Mesendoderm (in vitro differentiated cells): ENCODE measurements around the gene TRAPPC2B.
A peak's percentile ranks its signal among the peaks of the same experiment; 100 is the strongest.
"Not testable (repeated sequence)": the region's sequence is repeated elsewhere in the genome, so short reads cannot be mapped to it uniquely, and the experiment has no call there.

ENCODE experiments used
- DNase-seq: peaks from one replicate; pipeline ENCODE4 v3.0.0; 2013
- H2AK5ac ChIP-seq: 2 replicates; pipeline ENCODE4 v1.6.1; 2013; ENCODE audit warnings: low read length, inconsistent platforms
- H2BK120ac ChIP-seq: 2 replicates; pipeline ENCODE4 v1.6.1; 2013; ENCODE audit warnings: low read depth, mild to moderate bottlenecking, low read length, moderate library complexity, mixed read lengths
- H2BK15ac ChIP-seq: replicated peaks from 2 replicates; pipeline ENCODE4 v1.6.1; 2013; ENCODE audit warnings: low read depth, mild to moderate bottlenecking, moderate library complexity
- H2BK5ac ChIP-seq: 2 replicates; pipeline ENCODE4 v1.6.1; 2013; ENCODE audit warnings: low read length, inconsistent platforms
- H3K18ac ChIP-seq: 2 replicates; pipeline ENCODE4 v1.6.1; 2013; ENCODE audit warnings: mild to moderate bottlenecking, low read length, mixed read lengths
- H3K23ac ChIP-seq: one replicate; pipeline ENCODE4 v1.6.1; 2013; ENCODE audit warnings: low read length
- H3K27ac ChIP-seq: 2 replicates; pipeline ENCODE4 v1.5.1; 2013; ENCODE audit warnings: low read depth, mild to moderate bottlenecking, inconsistent platforms, low read length, moderate library complexity
- H3K27me3 ChIP-seq: 2 replicates; pipeline ENCODE4 v1.6.1; 2013; ENCODE audit warnings: low read length, control low read depth, mild to moderate bottlenecking, inconsistent platforms; ENCODE audit not compliant: insufficient read depth, poor library complexity
- H3K36me3 ChIP-seq: 2 replicates; pipeline ENCODE4 v1.6.1; 2013; ENCODE audit warnings: low read length, inconsistent platforms; ENCODE audit not compliant: control insufficient read depth, insufficient read depth
- H3K4ac ChIP-seq: one replicate; pipeline ENCODE4 v1.6.1; 2013; ENCODE audit warnings: low read depth, mild to moderate bottlenecking, low read length, moderate library complexity
- H3K4me1 ChIP-seq: 2 replicates; pipeline ENCODE4 v1.6.1; 2013; ENCODE audit warnings: low read depth, low read length, inconsistent platforms; ENCODE audit not compliant: control insufficient read depth
- H3K4me2 ChIP-seq: 2 replicates; pipeline ENCODE4 v1.6.1; 2013; ENCODE audit warnings: low read length
- H3K4me3 ChIP-seq: 2 replicates; pipeline ENCODE4 v1.5.1; 2013; ENCODE audit warnings: mild to moderate bottlenecking, low read length
- H3K56ac ChIP-seq: one replicate; pipeline ENCODE4 v1.6.1; 2013; ENCODE audit warnings: low read length
- H3K79me1 ChIP-seq: 2 replicates; pipeline ENCODE4 v1.6.1; 2013; ENCODE audit warnings: low read length, inconsistent platforms
- H3K79me2 ChIP-seq: 2 replicates; pipeline ENCODE4 v1.6.1; 2013; ENCODE audit warnings: mild to moderate bottlenecking, low read length; ENCODE audit not compliant: control insufficient read depth, insufficient read depth
- H3K9ac ChIP-seq: 2 replicates; pipeline ENCODE4 v1.6.1; 2013; ENCODE audit warnings: low read length, inconsistent platforms
- H4K5ac ChIP-seq: one replicate; pipeline ENCODE4 v1.6.1; 2013; ENCODE audit warnings: low read length
- H4K8ac ChIP-seq: one replicate; pipeline ENCODE4 v1.6.1; 2013; ENCODE audit warnings: low read depth, mild to moderate bottlenecking, control low read depth, low read length, moderate library complexity
- WGBS: extraction: QIAGEN DNeasy Blood & Tissue Kit; methylation state at CpG from one replicate; pipeline ENCODE4 v1.1.7; 2013; ENCODE audit warnings: low lambda C conversion rate, missing lambda C conversion rate; ENCODE audit not compliant: insufficient coverage; ENCODE audit errors: extremely low coverage; 5-methylcytosine and 5-hydroxymethylcytosine counted together

Gene TRAPPC2B

DNA sequence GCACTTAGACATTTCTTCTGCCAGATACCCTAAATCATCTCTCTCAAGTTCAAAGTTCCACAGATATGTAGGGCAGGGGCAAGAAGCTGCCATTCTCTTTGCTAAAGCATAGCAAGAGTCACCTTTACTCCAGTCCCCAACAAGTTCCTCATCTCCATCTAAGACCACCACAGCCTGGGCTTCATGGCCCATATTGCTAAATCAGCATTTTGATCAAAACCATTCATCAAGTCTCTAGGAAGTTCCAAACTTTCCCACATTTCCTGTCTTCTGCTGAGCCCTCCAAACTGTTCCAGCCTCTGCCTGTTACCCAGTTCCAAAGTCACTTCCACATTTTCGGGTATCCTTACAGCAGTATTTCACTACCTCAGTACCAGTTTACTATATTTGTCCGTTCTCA is 11.3 kb downstream of the TRAPPC2B start:
- WGBS = no CpG with 5 or more reads among the region's 2 CpGs
- H3K23ac ChIP-seq, H3K36me3 ChIP-seq, H2BK15ac ChIP-seq, H2BK120ac ChIP-seq, H3K4me1 ChIP-seq, H4K5ac ChIP-seq, DNase-seq, H3K56ac ChIP-seq, H3K27me3 ChIP-seq, H3K4ac ChIP-seq, H3K79me1 ChIP-seq, H3K27ac ChIP-seq, H3K9ac ChIP-seq, H3K4me2 ChIP-seq, H3K4me3 ChIP-seq, H2AK5ac ChIP-seq, H3K79me2 ChIP-seq, H2BK5ac ChIP-seq, H4K8ac ChIP-seq, H3K18ac ChIP-seq: not testable (repeated sequence)

DNA sequence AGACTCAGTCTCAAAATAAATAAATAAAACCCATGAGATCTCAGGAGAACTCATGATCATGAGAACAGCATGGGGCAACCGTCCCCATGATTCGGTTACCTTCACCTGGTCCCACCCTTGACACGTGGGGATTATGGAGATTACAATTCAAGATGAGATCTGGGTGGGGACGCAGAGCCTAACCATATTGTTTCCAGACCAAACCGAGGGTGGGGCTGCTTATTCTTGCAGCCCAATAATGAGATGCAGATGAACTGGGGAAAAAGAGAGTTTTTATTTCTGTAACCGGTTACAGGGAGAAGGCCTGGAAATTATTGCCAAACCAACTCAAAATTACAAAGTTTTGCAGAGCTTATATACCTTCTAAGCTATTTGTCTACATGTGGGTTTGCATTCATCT is 12.8 kb downstream of the TRAPPC2B start:
- DNase-seq = no peak
- H3K79me1 ChIP-seq = no peaks in the 10 kb centered on the region
- no peak overlapping the region for H3K9ac ChIP-seq
- H2AK5ac ChIP-seq = no peak overlapping the region
- H3K18ac ChIP-seq = no peak overlapping the region
- H3K23ac ChIP-seq = no peak overlapping the region
- H2BK15ac ChIP-seq = no peak overlapping the region
- no peaks in the 10 kb centered on the region for H3K27me3 ChIP-seq
- no peak overlapping the region for H4K5ac ChIP-seq
- H3K4me2 ChIP-seq = no peak overlapping the region
- no peak overlapping the region for H3K4ac ChIP-seq
- H3K27ac ChIP-seq = no peak overlapping the region
- H2BK5ac ChIP-seq = no peak overlapping the region
- no peaks in the 10 kb centered on the region for H3K4me1 ChIP-seq
- no peak overlapping the region for H2BK120ac ChIP-seq
- WGBS = no CpG with 5 or more reads among the region's 6 CpGs
- H4K8ac ChIP-seq = no peak overlapping the region
- no peak overlapping the region for H3K56ac ChIP-seq
- no peak overlapping the region for H3K4me3 ChIP-seq
- H3K36me3 ChIP-seq = peaks cover 9% of the 10 kb centered on the region
- no peaks in the 10 kb centered on the region for H3K79me2 ChIP-seq

DNA sequence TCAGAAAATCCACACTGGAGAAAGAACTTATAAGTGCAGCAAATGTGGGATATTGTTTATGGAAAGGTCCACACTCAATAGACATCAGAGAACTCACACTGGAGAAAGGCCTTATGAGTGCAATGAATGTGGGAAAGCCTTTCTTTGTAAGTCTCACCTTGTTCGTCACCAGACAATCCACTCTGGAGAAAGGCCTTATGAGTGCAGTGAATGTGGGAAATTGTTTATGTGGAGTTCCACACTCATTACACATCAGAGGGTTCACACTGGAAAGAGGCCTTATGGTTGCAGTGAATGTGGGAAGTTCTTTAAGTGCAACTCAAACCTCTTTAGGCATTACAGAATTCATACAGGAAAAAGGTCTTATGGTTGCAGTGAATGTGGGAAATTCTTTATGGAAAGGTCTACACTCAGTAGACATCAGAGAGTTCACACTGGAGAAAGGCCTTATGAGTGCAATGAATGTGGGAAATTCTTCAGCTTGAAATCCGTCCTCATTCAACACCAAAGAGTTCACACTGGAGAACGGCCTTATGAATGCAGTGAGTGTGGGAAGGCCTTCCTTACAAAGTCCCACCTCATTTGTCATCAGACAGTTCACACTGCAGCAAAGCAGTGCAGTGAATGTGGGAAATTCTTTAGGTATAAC is 14.3 kb downstream of the TRAPPC2B start:
- Histone ChIP-seq H3K4me1 (no peaks in the 10 kb centered on the region), H3K27me3 (no peaks in the 10 kb centered on the region), H3K4me2 (no peak overlapping the region), H2BK120ac (no peak overlapping the region), H3K79me1 (no peaks in the 10 kb centered on the region), H3K9ac (no peak overlapping the region), H3K27ac (no peak overlapping the region), H3K4ac (no peak overlapping the region), H3K4me3 (peak overlapping the region; percentile 26), H4K5ac (no peak overlapping the region), H2AK5ac (no peak overlapping the region), H2BK5ac (no peak overlapping the region), H3K79me2 (no peaks in the 10 kb centered on the region), H2BK15ac (no peak overlapping the region), H3K36me3 (peaks cover 6% of the 10 kb centered on the region), H3K56ac (no peak overlapping the region), H3K18ac (no peak overlapping the region), H3K23ac (no peak overlapping the region), H4K8ac (no peak overlapping the region)
- WGBS = no CpG with 5 or more reads among the region's 3 CpGs
- no peak for DNase-seq

DNA sequence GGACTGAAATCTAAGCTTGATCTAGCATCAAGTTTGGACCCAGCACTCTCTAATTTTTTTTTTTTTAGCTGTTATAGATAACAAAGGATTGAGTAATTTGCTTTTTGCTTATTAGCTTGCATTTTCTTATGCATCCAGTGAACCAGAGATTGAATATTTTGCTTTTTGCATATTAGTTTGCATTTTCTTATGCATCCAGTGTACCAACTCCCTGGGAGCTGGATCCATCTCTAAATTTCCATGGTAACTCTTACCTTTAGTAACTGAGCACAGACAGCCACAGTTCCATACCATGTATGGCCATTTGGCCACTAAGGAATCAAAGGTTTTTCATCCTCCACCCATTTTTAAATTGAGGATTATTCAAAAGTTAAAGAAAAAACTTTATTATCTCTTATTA is 17.6 kb downstream of the TRAPPC2B start:
- Histone ChIP-seq H3K79me1 (no peaks in the 10 kb centered on the region), H3K9ac (no peak overlapping the region), H4K5ac (no peak overlapping the region), H3K4me2 (no peak overlapping the region), H3K4me3 (no peak overlapping the region), H3K36me3 (peaks cover 4% of the 10 kb centered on the region), H3K27ac (no peak overlapping the region), H3K27me3 (no peaks in the 10 kb centered on the region), H2BK15ac (no peak overlapping the region), H3K4me1 (no peaks in the 10 kb centered on the region), H2AK5ac (no peak overlapping the region), H3K56ac (no peak overlapping the region), H3K23ac (no peak overlapping the region), H2BK120ac (no peak overlapping the region), H3K4ac (no peak overlapping the region), H2BK5ac (no peak overlapping the region), H3K18ac (no peak overlapping the region), H3K79me2 (no peaks in the 10 kb centered on the region), H4K8ac (no peak overlapping the region)
- no peak for DNase-seq

GRCh38 chr19:57382806-57383488 is 19.6 kb downstream of the TRAPPC2B start:
- H3K27ac ChIP-seq = no peak overlapping the region
- H2BK15ac ChIP-seq = no peak overlapping the region
- no peak overlapping the region for H2AK5ac ChIP-seq
- H3K4me2 ChIP-seq = no peak overlapping the region
- no CpG with 5 or more reads among the region's 7 CpGs for WGBS
- H3K79me1 ChIP-seq = no peaks in the 10 kb centered on the region
- no peak overlapping the region for H3K4ac ChIP-seq
- no peaks in the 10 kb centered on the region for H3K36me3 ChIP-seq
- no peak overlapping the region for H3K56ac ChIP-seq
- no peak overlapping the region for H3K18ac ChIP-seq
- DNase-seq = no peak
- H3K23ac ChIP-seq = no peak overlapping the region
- no peak overlapping the region for H2BK120ac ChIP-seq
- H3K79me2 ChIP-seq = no peaks in the 10 kb centered on the region
- H3K4me1 ChIP-seq = no peaks in the 10 kb centered on the region
- H2BK5ac ChIP-seq = no peak overlapping the region
- H3K27me3 ChIP-seq = no peaks in the 10 kb centered on the region
- no peak overlapping the region for H3K4me3 ChIP-seq
- H4K8ac ChIP-seq = no peak overlapping the region
- no peak overlapping the region for H3K9ac ChIP-seq
- no peak overlapping the region for H4K5ac ChIP-seq
